Ascending aorta (tissue), 2 donors: Measurements from ENCODE around the gene SMOC1. TPM values are rescaled to one million over a fixed set of nuclear protein-coding genes. Genes with fewer than 3 reads are reported as not detected.

Source experiments
- DNase-seq, 2 donors: peaks; one replicate each; pipeline ENCODE4 v3.0.0-alpha.2; 2019; ENCODE audit warnings: low spot score in 2 of 2
- H3K27ac ChIP-seq, 2 donors: fragments of 200-600 bp; sonication (generic); one replicate each; pipeline ENCODE4 v1.5.1; 2016 to 2017; ENCODE audit warnings: mild to moderate bottlenecking in 1 of 2
- H3K27me3 ChIP-seq: fragments of 200-600 bp; sonication (generic); one replicate; pipeline ENCODE4 v1.5.1; 2017
- H3K36me3 ChIP-seq, 2 donors: fragments of 200-600 bp; sonication (generic); one replicate each; pipeline ENCODE4 v1.5.1; 2016
- H3K4me1 ChIP-seq, 2 donors: fragments of 200-600 bp; sonication (generic); one replicate each; pipeline ENCODE4 v1.5.1; 2016 to 2017; ENCODE audit warnings: mild to moderate bottlenecking in 1 of 2
- H3K4me3 ChIP-seq, 2 donors: fragments of 200-600 bp; sonication (generic); one replicate each; pipeline ENCODE4 v1.5.1; 2016 to 2017; ENCODE audit warnings: mild to moderate bottlenecking in 1 of 2
- H3K9me3 ChIP-seq, 2 donors: fragments of 200-600 bp; sonication (generic); one replicate each; pipeline ENCODE4 v1.5.1; 2016
- intact Hi-C: fragments of 100-400 bp; cut with DNase I; formaldehyde crosslinking; loops from one replicate; pipeline ENCODE4 v1.15.1; 2023
- total RNA-seq: library from RNA; depleted of rRNA; stranded (reverse); fragments of >200 nt; gene quantifications from one replicate; pipeline ENCODE4 v1.1.0, GENCODE V29; 2016
- TF ChIP-seq, protein P1 (sequence below), 3 experiments: fragments of 200-600 bp in 2 of 3; fragments of 450-650 bp in 1 of 3; sonication (generic) in 2 of 3; IDR thresholded peaks; one replicate each; pipeline ENCODE4 v1.5.1; 2016 to 2019; ENCODE audit warnings: antibody characterized with exemption in 3 of 3, mild to moderate bottlenecking in 1 of 3, moderate library complexity in 1 of 3

The SMOC1 gene
- total RNA-seq, 1 donor from 2014 or later, result 16.6 TPM

DNA sequence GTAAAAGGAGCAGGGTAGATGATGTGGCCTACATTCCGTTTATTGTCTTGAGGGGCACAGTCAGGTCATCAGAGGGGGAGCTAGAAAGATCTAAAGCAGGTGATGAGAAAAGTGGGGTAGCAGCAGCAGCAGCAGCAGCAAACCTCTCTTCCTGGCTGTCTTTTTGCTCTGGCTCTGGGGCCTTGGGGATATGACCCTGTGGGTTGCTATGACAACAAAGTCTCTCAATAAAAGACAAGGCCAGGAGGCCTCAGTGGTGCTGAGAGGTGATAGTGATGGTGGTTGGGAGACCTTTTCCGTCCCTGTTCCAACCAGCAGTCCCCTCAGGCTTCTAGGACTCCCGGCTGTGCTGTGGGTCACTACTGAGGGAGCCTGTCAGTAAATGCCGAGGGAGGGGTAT, 170.9 kb downstream of the SMOC1 start:
- Histone ChIP-seq H3K36me3 (no peaks in the 10 kb centered on the region), H3K4me3 (no peak overlapping the region), H3K9me3 (no peaks in the 10 kb centered on the region), H3K27me3 (no peaks in the 10 kb centered on the region), H3K4me1 (no peaks in the 10 kb centered on the region), H3K27ac (no peak overlapping the region)
- no peak for DNase-seq
- TF ChIP-seq, protein P1, sequence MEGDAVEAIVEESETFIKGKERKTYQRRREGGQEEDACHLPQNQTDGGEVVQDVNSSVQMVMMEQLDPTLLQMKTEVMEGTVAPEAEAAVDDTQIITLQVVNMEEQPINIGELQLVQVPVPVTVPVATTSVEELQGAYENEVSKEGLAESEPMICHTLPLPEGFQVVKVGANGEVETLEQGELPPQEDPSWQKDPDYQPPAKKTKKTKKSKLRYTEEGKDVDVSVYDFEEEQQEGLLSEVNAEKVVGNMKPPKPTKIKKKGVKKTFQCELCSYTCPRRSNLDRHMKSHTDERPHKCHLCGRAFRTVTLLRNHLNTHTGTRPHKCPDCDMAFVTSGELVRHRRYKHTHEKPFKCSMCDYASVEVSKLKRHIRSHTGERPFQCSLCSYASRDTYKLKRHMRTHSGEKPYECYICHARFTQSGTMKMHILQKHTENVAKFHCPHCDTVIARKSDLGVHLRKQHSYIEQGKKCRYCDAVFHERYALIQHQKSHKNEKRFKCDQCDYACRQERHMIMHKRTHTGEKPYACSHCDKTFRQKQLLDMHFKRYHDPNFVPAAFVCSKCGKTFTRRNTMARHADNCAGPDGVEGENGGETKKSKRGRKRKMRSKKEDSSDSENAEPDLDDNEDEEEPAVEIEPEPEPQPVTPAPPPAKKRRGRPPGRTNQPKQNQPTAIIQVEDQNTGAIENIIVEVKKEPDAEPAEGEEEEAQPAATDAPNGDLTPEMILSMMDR (IDR thresholded peaks at IDR 0.05), result no peak
- intact Hi-C loops, result no loop called here

DNA sequence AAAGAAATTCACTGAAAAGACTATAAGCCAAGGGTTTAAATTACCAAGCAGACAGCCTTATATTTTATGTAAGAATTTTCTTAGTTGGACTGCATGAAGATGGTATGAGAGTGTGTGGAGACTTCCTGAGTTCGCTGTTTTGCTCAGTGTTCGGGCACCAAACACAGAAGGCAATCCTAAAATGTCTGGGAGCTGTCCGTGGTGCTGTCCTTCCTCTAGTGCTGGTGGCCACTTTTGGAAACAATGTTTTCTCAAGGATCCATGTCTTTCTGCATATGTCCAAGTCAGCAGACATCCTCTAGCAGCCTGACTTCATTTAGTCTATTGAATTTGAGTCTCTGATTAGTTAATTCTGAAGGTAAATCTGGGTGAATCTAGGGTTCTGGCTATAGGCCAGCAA, 173.8 kb downstream of the SMOC1 start:
- Histone ChIP-seq H3K27ac (no peak overlapping the region), H3K4me1 (no peaks in the 10 kb centered on the region), H3K9me3 (no peaks in the 10 kb centered on the region), H3K27me3 (no peaks in the 10 kb centered on the region), H3K36me3 (no peaks in the 10 kb centered on the region), H3K4me3 (no peak overlapping the region)
- DNase-seq, result no peak
- intact Hi-C loops, result no loop called here
- TF ChIP-seq, protein P1 (IDR thresholded peaks at IDR 0.05), result no peak

DNA sequence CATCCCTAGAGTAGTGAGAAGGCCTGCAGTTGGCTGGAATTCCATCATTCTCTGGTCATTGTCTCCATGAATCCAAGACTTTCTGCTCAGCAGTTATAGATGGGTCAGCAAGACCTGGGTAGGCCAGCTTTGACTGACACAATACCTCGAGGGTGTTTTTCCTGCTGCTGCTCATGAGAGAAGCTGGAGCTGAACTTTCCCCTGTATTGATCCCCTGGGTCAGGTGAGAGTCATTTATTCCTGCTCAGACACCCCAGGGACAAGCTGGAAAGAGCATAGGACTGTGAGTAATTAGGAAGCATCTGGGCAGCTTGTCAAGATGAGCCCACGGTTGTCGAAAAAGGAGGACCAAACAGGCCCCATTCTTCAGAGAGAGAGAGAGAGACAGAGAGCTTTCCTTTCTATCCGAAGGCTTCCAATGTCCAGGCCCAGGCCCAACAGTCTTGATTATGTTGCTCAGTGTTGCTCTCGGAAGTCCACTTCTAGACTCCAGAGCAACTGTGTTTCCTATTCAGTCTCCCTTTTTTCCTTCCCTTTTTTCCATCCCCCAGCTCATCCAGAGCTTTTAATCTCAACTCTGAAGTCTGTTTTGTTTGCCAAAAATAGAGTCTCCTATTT, 178.4 kb downstream of the SMOC1 start:
- Histone ChIP-seq H3K27me3 (no peaks in the 10 kb centered on the region), H3K9me3 (no peaks in the 10 kb centered on the region), H3K4me3 (no peak overlapping the region), H3K36me3 (no peaks in the 10 kb centered on the region), H3K27ac (no peak overlapping the region), H3K4me1 (no peaks in the 10 kb centered on the region)
- TF ChIP-seq, protein P1 (IDR thresholded peaks at IDR 0.05), result no peak
- intact Hi-C loops, result no loop called here
- DNase-seq, result no peak

DNA sequence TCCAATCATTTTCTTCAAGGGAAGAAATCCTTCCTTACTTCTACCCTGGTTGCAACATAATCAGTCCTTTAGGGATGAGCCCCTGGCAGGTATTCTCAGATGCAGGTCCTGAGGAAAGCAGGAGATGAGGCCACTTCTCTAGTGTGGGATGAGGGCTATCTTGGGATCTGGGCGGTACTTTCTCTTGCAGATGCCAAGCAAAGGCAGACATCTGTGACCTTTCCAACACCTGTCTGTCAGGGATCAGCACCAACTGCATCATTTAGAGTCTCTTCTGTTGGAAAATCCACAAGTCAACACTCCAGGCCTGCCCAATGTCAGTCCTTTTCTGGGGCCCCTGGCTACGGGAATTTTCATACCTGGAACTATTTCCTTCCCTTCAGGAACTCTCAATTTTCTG, 180.3 kb downstream of the SMOC1 start:
- TF ChIP-seq, protein P1 (IDR thresholded peaks at IDR 0.05), result no peak
- intact Hi-C loops, result no loop called here

DNA sequence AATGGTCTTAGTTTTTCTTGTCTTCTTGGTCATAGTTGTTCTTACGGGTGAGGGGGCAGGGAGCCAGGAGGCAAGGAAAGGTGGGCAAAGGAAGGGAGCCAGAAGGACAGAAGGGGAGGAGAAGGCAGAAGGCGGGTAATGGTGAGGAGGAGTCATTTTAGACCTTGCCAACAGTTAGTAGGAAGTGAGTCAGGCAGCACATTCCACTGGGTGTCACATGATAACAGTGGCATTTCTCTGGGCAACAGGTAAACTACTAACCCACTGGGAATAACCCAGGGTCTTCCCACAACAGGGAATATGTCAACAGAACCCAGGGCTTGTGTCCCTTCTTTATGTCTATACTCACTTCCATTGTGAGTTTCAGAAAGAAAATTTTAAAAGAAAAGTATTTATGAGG, 181.9 kb downstream of the SMOC1 start:
- Histone ChIP-seq H3K9me3 (no peaks in the 10 kb centered on the region), H3K27me3 (no peaks in the 10 kb centered on the region), H3K36me3 (no peaks in the 10 kb centered on the region), H3K4me3 (no peak overlapping the region), H3K27ac (no peak overlapping the region), H3K4me1 (no peaks in the 10 kb centered on the region)
- TF ChIP-seq, protein P1 (IDR thresholded peaks at IDR 0.05), result no peak
- DNase-seq, result no peak
- intact Hi-C loops, result no loop called here

More for the DNA sequence above, 180.3 kb downstream of the SMOC1 start:
- Histone ChIP-seq H3K4me1 (no peaks in the 10 kb centered on the region), H3K4me3 (no peak overlapping the region), H3K36me3 (no peaks in the 10 kb centered on the region), H3K27me3 (no peaks in the 10 kb centered on the region), H3K9me3 (no peaks in the 10 kb centered on the region), H3K27ac (no peak overlapping the region)
- DNase-seq, result no peak
